Esophagus squamous epithelium (tissue), 5 donors: ENCODE results near the gene FAAP20. TPM values are rescaled to one million over a fixed set of nuclear protein-coding genes. Genes with fewer than 3 reads are reported as not detected.
A peak's percentile ranks its signal among the peaks of the same experiment; 100 is the strongest.

Source experiments
- DNase-seq: peaks from one replicate; lab custom pipeline; 2025; lab: John Stamatoyannopoulos, UW
- H3K27ac ChIP-seq, 4 donors: fragments of 200-600 bp; sonication (generic); one replicate each; pipeline ENCODE4 v1.5.1; 2016 to 2019; ENCODE audit warnings: mild to moderate bottlenecking in 1 of 4
- H3K27me3 ChIP-seq, 4 donors: fragments of 200-600 bp; sonication (generic); 1 replicate in 3 of 4; 2 replicates in 1 of 4; pipeline versions ENCODE4 v1.5.1 to v1.6.0; 2017 to 2021; ENCODE audit warnings: antibody characterized with exemption in 1 of 4
- H3K36me3 ChIP-seq, 3 donors: fragments of 200-600 bp; sonication (generic); one replicate each; pipeline ENCODE4 v1.5.1; 2016 to 2019
- H3K4me1 ChIP-seq, 3 donors: fragments of 200-600 bp; sonication (generic); one replicate each; pipeline ENCODE4 v1.5.1; 2017 to 2019
- H3K4me3 ChIP-seq, 4 donors: fragments of 200-600 bp; sonication (generic); 1 replicate in 3 of 4; 2 replicates in 1 of 4; pipeline ENCODE4 v1.5.1; 2016 to 2019; ENCODE audit warnings: mild to moderate bottlenecking in 2 of 4, moderate library complexity in 1 of 4
- H3K9me3 ChIP-seq, 3 donors: fragments of 200-600 bp; sonication (generic); one replicate each; pipeline ENCODE4 v1.5.1; 2016 to 2019
- POLR2A ChIP-seq, 4 donors: fragments of 450-650 bp; IDR thresholded peaks; one replicate each; pipeline ENCODE4 v1.6.1; 2017; ENCODE audit warnings: antibody characterized with exemption in 4 of 4, mild to moderate bottlenecking in 4 of 4, moderate library complexity in 3 of 4
- WGBS, 2 donors: methylation state at CpG; one replicate each; pipeline ENCODE4 v1.1.5; 2018; 5-methylcytosine and 5-hydroxymethylcytosine counted together
- intact Hi-C: fragments of 100-400 bp; cut with DNase I; formaldehyde crosslinking; loops from one replicate; pipeline ENCODE4 v1.15.0; 2022
- total RNA-seq, 4 donors: library from RNA; depleted of rRNA; stranded (reverse); fragments of >200 nt; gene quantifications; one replicate each; pipeline ENCODE4 v1.1.0, GENCODE V29; 2016
- TF ChIP-seq, protein P1 (sequence below), 6 experiments: fragments of 450-650 bp in 4 of 6; fragments of 200-600 bp in 2 of 6; sonication (generic) in 2 of 6; IDR thresholded peaks; one replicate each; pipeline ENCODE4 v1.5.1; 2016 to 2019; ENCODE audit warnings: antibody characterized with exemption in 6 of 6, mild to moderate bottlenecking in 4 of 6, moderate library complexity in 4 of 6
- donor health status: DM: yes; HTN: yes; CAD: no.

The FAAP20 gene
- total RNA-seq, 4 donors from 2014 or later = 8.6 to 22.5 (median 18.1) TPM

DNA sequence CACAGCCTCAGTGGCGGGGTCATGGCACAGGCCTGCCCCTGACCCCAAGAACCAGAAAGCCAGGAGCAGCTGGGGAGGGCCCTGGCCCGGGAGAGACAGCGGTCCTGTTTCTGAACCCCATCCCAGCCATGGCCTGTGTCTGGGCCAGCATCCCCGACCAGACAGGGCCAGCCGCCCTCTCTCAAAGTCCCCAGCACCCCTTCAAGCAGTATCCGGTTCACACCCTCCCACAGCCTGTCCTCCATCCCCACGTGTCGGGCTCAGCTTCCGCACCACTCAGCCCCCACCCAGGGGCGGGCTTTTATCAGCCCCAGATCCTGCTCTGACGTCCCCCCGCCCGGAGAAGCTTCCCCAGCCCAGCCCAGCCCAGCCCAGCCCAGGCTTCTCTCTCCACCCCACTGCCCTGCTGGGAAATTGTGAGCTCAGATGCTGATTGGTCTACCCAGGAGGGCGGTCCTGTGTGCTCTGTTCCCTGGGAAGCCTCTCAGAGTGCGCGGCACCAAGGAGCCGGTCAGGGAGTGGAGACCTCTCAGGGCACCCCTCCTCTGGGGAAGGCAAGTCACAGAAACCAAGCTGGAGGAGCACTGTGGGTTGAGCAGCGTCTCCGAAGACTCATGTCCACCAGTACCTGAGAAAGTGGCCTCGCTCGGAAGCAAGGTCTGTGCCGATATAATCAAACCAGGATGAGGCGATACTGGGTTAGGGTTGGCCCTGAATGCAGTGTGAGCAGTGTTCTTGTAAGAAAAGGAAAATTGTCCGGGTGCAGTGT is 4.7 kb upstream of the FAAP20 start:
- no peak for DNase-seq
- TF ChIP-seq POLR2A (IDR thresholded peaks at IDR 0.05) = peak in 3 of 4 donors; percentile 35 to 69 (median 50)
- TF ChIP-seq, protein P1, sequence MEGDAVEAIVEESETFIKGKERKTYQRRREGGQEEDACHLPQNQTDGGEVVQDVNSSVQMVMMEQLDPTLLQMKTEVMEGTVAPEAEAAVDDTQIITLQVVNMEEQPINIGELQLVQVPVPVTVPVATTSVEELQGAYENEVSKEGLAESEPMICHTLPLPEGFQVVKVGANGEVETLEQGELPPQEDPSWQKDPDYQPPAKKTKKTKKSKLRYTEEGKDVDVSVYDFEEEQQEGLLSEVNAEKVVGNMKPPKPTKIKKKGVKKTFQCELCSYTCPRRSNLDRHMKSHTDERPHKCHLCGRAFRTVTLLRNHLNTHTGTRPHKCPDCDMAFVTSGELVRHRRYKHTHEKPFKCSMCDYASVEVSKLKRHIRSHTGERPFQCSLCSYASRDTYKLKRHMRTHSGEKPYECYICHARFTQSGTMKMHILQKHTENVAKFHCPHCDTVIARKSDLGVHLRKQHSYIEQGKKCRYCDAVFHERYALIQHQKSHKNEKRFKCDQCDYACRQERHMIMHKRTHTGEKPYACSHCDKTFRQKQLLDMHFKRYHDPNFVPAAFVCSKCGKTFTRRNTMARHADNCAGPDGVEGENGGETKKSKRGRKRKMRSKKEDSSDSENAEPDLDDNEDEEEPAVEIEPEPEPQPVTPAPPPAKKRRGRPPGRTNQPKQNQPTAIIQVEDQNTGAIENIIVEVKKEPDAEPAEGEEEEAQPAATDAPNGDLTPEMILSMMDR (IDR thresholded peaks at IDR 0.05) = peak in 1 of 6 experiments; percentile 7
- Histone ChIP-seq H3K36me3 (no peaks in the 10 kb centered on the region), H3K27me3 (no peaks in the 10 kb centered on the region), H3K9me3 (no peaks in the 10 kb centered on the region), H3K27ac (peak overlapping the region; percentile 77 to 94 (median 86)), H3K4me1 (peaks cover 17 to 63% (median 35%) of the 10 kb centered on the region in 3 donors), H3K4me3 (peak overlapping the region; percentile 30 to 65 (median 42))
- intact Hi-C loops = loop anchor here (10.0 kb wide), 2 partner anchors 116 to 346 kb away; no protein-coding TSS in a partner anchor
- WGBS, 2 donors = 8 to 29% methylated on average over 3 to 9 of the region's 24 CpGs

- no peaks in the 10 kb centered on the region for H3K27me3 ChIP-seq
- peaks cover 21 to 63% (median 32%) of the 10 kb centered on the region in 3 donors for H3K4me1 ChIP-seq
- 0% methylated on average over 1 to 2 of the region's 11 CpGs for WGBS, 2 donors
- H3K4me3 ChIP-seq = peak overlapping the region in 2 of 4 donors; percentile 43 to 65
- DNase-seq = no peak
- H3K9me3 ChIP-seq = no peaks in the 10 kb centered on the region
- H3K36me3 ChIP-seq = no peaks in the 10 kb centered on the region
- TF ChIP-seq, protein P1 (IDR thresholded peaks at IDR 0.05) = no peak
- TF ChIP-seq POLR2A (IDR thresholded peaks at IDR 0.05) = no peak
- H3K27ac ChIP-seq = peak overlapping the region; percentile 77 to 94 (median 86)
- intact Hi-C loops = loop anchor here (10.0 kb wide), 2 partner anchors 116 to 346 kb away; no protein-coding TSS in a partner anchor
Observed at GRCh38 chr1:2198571-2198970, 4.0 kb upstream of the FAAP20 start.

- no peak for DNase-seq
- H3K27ac ChIP-seq = peak overlapping the region in 1 of 4 donors; percentile 85
- H3K4me3 ChIP-seq = no peak overlapping the region
- TF ChIP-seq, protein P1 (IDR thresholded peaks at IDR 0.05) = no peak
- no peak for TF ChIP-seq POLR2A (IDR thresholded peaks at IDR 0.05)
- intact Hi-C loops = loop anchor here (10.0 kb wide), 2 partner anchors 117 to 347 kb away; no protein-coding TSS in a partner anchor
- H3K4me1 ChIP-seq = peaks cover 22 to 65% (median 40%) of the 10 kb centered on the region in 3 donors
- 74 to 93% methylated on average over 4 to 5 of the region's 10 CpGs for whole genome bisulfite sequencing, 2 donors
- H3K9me3 ChIP-seq = no peaks in the 10 kb centered on the region
- H3K27me3 ChIP-seq = no peaks in the 10 kb centered on the region
- H3K36me3 ChIP-seq = no peaks in the 10 kb centered on the region
Observed at GRCh38 chr1:2197707-2198165, 3.2 kb upstream of the FAAP20 start.

DNA sequence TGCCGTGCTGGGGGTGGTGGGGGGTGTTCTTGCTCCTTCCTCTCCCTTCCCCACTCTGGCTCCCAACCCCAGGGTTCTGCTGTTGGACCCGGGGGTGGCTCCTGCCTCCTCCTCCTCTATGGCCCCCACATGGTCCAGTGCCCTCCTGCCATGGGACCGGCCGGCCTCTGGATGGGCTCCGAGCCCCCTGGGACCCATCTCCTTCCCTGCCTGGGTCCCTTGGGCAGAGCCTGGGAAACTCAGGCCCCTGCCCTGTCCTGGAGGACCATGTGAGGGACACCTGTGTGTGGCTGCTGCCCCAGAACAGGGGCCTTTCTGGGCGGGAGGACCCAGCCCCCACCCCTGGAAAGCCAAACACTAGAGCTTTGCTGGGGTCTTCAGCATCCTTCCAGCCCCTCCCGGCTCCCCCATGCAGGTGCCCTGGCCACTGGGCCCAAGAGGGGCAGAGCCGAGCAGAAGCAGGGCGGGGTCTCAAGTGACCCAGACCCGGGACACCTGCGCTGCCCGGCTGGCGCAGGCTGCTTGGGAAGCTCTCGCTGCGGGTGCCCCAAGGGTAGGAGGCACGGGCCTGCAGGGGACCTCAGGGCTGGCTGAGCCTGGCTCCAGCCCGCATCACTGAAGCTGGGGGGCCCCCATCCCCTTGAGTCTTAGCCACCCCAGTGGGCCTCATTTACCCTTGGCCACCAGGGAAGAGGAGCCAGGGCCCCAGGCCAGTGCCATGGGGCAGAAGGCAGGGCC is 2.5 kb upstream of the FAAP20 start:
- WGBS, 2 donors = 81 to 90% methylated on average over 4 to 5 of the region's 17 CpGs
- H3K4me3 ChIP-seq = no peak overlapping the region
- H3K9me3 ChIP-seq = no peaks in the 10 kb centered on the region
- no peak overlapping the region for H3K27ac ChIP-seq
- no peaks in the 10 kb centered on the region for H3K27me3 ChIP-seq
- TF ChIP-seq POLR2A (IDR thresholded peaks at IDR 0.05) = no peak
- TF ChIP-seq, protein P1 (IDR thresholded peaks at IDR 0.05) = no peak
- intact Hi-C loops = loop anchor here (10.0 kb wide), 2 partner anchors 118 to 348 kb away; no protein-coding TSS in a partner anchor
- peaks cover 0 to 4% (median 0%) of the 10 kb centered on the region in 3 donors for H3K36me3 ChIP-seq
- H3K4me1 ChIP-seq = peaks cover 29 to 71% (median 46%) of the 10 kb centered on the region in 3 donors
- DNase-seq = no peak
